Lower leg skin (tissue), 3 donors: ENCODE data around the gene INSC.

Experiments
- CTCF ChIP-seq, 3 donors: fragments of 450-650 bp; IDR thresholded peaks; one replicate each; pipeline ENCODE4 v1.5.1; 2016; ENCODE audit warnings: antibody characterized with exemption in 3 of 3, mild to moderate bottlenecking in 3 of 3, moderate library complexity in 2 of 3
- POLR2A ChIP-seq, 2 donors: fragments of 450-650 bp; IDR thresholded peaks; one replicate each; pipeline ENCODE4 v1.6.1; 2016 to 2017; ENCODE audit warnings: antibody characterized with exemption in 2 of 2, mild to moderate bottlenecking in 1 of 2, moderate library complexity in 1 of 2

- TF ChIP-seq POLR2A (IDR thresholded peaks at IDR 0.05) (no peak), CTCF (IDR thresholded peaks at IDR 0.05) (no peak)
These were observed 86.9 kb downstream of the INSC start for GRCh38 chr11:15201586-15201985.
